ENCODE measurements around the gene MIP. TPM values are rescaled to one million over a fixed set of nuclear protein-coding genes. Genes with fewer than 3 reads are reported as not detected.
"Not testable (repeated sequence)": the region's sequence is repeated elsewhere in the genome, so short reads cannot be mapped to it uniquely, and the experiment has no call there.

MIP gene
- total and polyA plus RNA-seq, 2 donors = 0.02 to 0.09 TPM

DNA sequence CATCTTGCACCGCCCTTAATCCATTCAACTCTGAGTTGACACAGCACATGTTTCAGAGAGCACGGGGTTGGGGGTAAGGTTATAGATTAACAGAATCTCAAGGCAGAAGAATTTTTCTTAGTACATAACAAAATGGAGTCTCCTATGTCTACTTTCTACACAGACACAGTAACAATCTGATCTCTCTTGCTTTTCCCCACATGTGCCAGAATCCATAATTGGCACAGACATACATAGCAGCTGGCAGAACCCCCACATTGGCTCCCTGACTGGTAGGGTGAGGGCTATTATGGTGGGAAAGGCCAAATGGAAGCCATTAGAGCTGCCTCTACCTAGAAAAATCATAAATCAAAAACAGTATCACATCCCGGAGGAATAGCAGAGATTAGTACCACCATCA lies 53.3 kb downstream of the MIP start:
- not testable (repeated sequence) for H3K4me1 ChIP-seq (ENCODE audit: control insufficient read depth in 2 of 2, insufficient read depth in 2 of 2, low read length in 2 of 2); H3K4me3 ChIP-seq (ENCODE audit: low read length in 2 of 2); DNase-seq (ENCODE audit: low read depth in 6 of 9, low spot score in 9 of 9); H3K27ac ChIP-seq (ENCODE audit: low read depth in 1 of 2, low read length in 1 of 2); H3K36me3 ChIP-seq (ENCODE audit: control insufficient read depth in 2 of 2, insufficient read depth in 2 of 2, low read length in 1 of 2); H3K27me3 ChIP-seq (ENCODE audit: control insufficient read depth in 2 of 2, insufficient read depth in 1 of 2, low read length in 1 of 2)
- H3K9me3 ChIP-seq (ENCODE audit: control insufficient read depth in 2 of 2, insufficient read depth in 1 of 2, low read length in 1 of 2) = peaks cover 0 to 10% of the 10 kb centered on the region in 2 donors
- 100% methylated on average over 1 of the region's 3 CpGs for WGBS

Other genes starting within 250 kb of the MIP start
- 26.8 TPM for gene RNF41, start 232.7 kb downstream of the MIP start, total RNA-seq
- 18.3 TPM for gene RNF41, start 232.7 kb downstream of the MIP start, polyA plus RNA-seq
- 21.6 TPM for gene NABP2, start 230.3 kb downstream of the MIP start, total RNA-seq
- 16.0 TPM for gene NABP2, start 230.3 kb downstream of the MIP start, polyA plus RNA-seq
- gene SLC39A5, start 224.6 kb downstream of the MIP start, total RNA-seq = 0.24 TPM
- 0.30 TPM for gene SLC39A5, start 224.6 kb downstream of the MIP start, polyA plus RNA-seq
- 2.9 TPM for gene ANKRD52, start 196.3 kb downstream of the MIP start, total RNA-seq
- gene ANKRD52, start 196.3 kb downstream of the MIP start, polyA plus RNA-seq = 7.9 TPM
- gene COQ10A, start 187.7 kb downstream of the MIP start, total RNA-seq = 9.4 TPM
- gene COQ10A, start 187.7 kb downstream of the MIP start, polyA plus RNA-seq = 24.9 TPM
- 46.3 TPM for gene CS, start 154.3 kb downstream of the MIP start, total RNA-seq
- 53.6 TPM for gene CS, start 154.3 kb downstream of the MIP start, polyA plus RNA-seq
- gene CNPY2, start 138.7 kb downstream of the MIP start, total RNA-seq = 92.4 TPM
- gene CNPY2, start 138.7 kb downstream of the MIP start, polyA plus RNA-seq = 83.1 TPM
- 36.3 TPM for gene PAN2, start 120.7 kb downstream of the MIP start, total RNA-seq
- 71.4 TPM for gene PAN2, start 120.7 kb downstream of the MIP start, polyA plus RNA-seq
- gene IL23A, start 115.8 kb downstream of the MIP start, total RNA-seq = 14.4 TPM
- gene IL23A, start 115.8 kb downstream of the MIP start, polyA plus RNA-seq = 11.6 TPM
- gene STAT2, start 94.5 kb downstream of the MIP start, total RNA-seq = 73.3 TPM
- gene STAT2, start 94.5 kb downstream of the MIP start, polyA plus RNA-seq = 102 TPM
- gene APOF, start 91.8 kb downstream of the MIP start, total RNA-seq = not detected
- not detected for gene APOF, start 91.8 kb downstream of the MIP start, polyA plus RNA-seq
- 15.8 TPM for gene TIMELESS, start 5.2 kb downstream of the MIP start, total RNA-seq
- gene TIMELESS, start 5.2 kb downstream of the MIP start, polyA plus RNA-seq = 8.4 TPM
- 1.2 TPM for gene SPRYD4, start 13.9 kb upstream of the MIP start, total RNA-seq
- 1.8 TPM for gene SPRYD4, start 13.9 kb upstream of the MIP start, polyA plus RNA-seq
- 1.0 TPM for gene GLS2, start 33.5 kb upstream of the MIP start, total RNA-seq
- gene GLS2, start 33.5 kb upstream of the MIP start, polyA plus RNA-seq = 2.6 TPM
- 3.2 TPM for gene RBMS2, start 67.2 kb upstream of the MIP start, total RNA-seq
- 4.9 TPM for gene RBMS2, start 67.2 kb upstream of the MIP start, polyA plus RNA-seq
- 18.0 TPM for gene BAZ2A, start 175.7 kb upstream of the MIP start, total RNA-seq
- 29.8 TPM for gene BAZ2A, start 175.7 kb upstream of the MIP start, polyA plus RNA-seq
- 680 TPM for gene ATP5F1B, start 191.3 kb upstream of the MIP start, total RNA-seq
- gene ATP5F1B, start 191.3 kb upstream of the MIP start, polyA plus RNA-seq = 263 TPM
- gene PTGES3, start 233.6 kb upstream of the MIP start, total RNA-seq = 101 TPM
- 161 TPM for gene PTGES3, start 233.6 kb upstream of the MIP start, polyA plus RNA-seq

Data from thymus (tissue), 11 donors.